A549 (cell line): ENCODE results near the gene TMEM266.
"Not testable (repeated sequence)": the region's sequence is repeated elsewhere in the genome, so short reads cannot be mapped to it uniquely, and the experiment has no call there.

Experiments
- CHD2 ChIP-seq: fragments of 150-350 bp; IDR thresholded peaks from 2 replicates; pipeline ENCODE4 v1.6.1; 2014; ENCODE audit warnings: low read length; ENCODE audit not compliant: partially characterized antibody
- EHMT2 ChIP-seq: fragments of 200-600 bp; sonication (generic); IDR thresholded peaks from 2 replicates; pipeline ENCODE4 v1.6.1; 2016; ENCODE audit warnings: antibody characterized with exemption, low read depth, mild to moderate bottlenecking, moderate library complexity
- POLR2A ChIP-seq: IDR thresholded peaks from 2 replicates; pipeline ENCODE4 v1.6.1; 2012; ENCODE audit warnings: mild to moderate bottlenecking, low read length
- POLR2AphosphoS2 ChIP-seq: conservative IDR thresholded peaks from 2 replicates; pipeline ENCODE4 v1.6.1; 2012; ENCODE audit warnings: low read length, improper control_type of control experiment, inconsistent platforms
- ZNF302 ChIP-seq: fragments of 250-450 bp; sonication (Bioruptor Pico); IDR thresholded peaks from 2 replicates; pipeline ENCODE4 v1.9.0; 2021; ENCODE audit warnings: inconsistent platforms, mild to moderate bottlenecking, moderate library complexity
- TF ChIP-seq, protein P1 (sequence below): fragments of >200 bp; sonication (Bioruptor Twin); formaldehyde crosslinking; IDR thresholded peaks from 3 replicates; pipeline ENCODE4 v1.5.1; 2016
- TF ChIP-seq, protein P2 (sequence below): fragments of 200-600 bp; sonication (generic); IDR thresholded peaks from 2 replicates; pipeline ENCODE4 v1.6.1; 2016; ENCODE audit warnings: antibody characterized with exemption, mild to moderate bottlenecking, moderate library complexity
- TF ChIP-seq, protein P3 (sequence below): fragments of 250-450 bp; sonication (Bioruptor Pico); IDR thresholded peaks from 2 replicates; pipeline ENCODE4 v1.5.0; 2021; ENCODE audit warnings: mild to moderate bottlenecking, moderate library complexity, borderline replicate concordance

DNA sequence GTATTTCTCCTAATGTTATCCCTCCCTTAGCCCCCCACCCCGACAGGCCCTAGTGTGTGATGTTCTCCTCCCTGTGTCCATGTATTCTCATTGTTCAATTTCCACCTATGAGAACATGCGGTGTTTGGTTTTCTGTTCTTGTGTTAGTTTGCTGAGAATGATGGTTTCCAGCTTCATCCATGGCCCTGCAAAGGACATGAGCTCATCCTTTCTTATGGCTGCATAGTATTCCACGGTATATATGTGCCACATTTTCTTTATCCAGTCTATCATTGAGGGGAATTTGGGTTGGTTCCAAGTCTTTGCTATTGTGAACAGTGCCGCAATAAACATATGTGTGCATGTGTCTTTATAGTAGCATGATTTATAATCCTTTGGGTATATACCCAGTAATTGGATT, 46.3 kb upstream of the TMEM266 start:
- not testable (repeated sequence) for TF ChIP-seq CHD2; EHMT2; POLR2A; ZNF302 (CRISPR knock-in tag); POLR2AphosphoS2
- TF ChIP-seq, protein P1, sequence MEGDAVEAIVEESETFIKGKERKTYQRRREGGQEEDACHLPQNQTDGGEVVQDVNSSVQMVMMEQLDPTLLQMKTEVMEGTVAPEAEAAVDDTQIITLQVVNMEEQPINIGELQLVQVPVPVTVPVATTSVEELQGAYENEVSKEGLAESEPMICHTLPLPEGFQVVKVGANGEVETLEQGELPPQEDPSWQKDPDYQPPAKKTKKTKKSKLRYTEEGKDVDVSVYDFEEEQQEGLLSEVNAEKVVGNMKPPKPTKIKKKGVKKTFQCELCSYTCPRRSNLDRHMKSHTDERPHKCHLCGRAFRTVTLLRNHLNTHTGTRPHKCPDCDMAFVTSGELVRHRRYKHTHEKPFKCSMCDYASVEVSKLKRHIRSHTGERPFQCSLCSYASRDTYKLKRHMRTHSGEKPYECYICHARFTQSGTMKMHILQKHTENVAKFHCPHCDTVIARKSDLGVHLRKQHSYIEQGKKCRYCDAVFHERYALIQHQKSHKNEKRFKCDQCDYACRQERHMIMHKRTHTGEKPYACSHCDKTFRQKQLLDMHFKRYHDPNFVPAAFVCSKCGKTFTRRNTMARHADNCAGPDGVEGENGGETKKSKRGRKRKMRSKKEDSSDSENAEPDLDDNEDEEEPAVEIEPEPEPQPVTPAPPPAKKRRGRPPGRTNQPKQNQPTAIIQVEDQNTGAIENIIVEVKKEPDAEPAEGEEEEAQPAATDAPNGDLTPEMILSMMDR = not testable (repeated sequence)
- TF ChIP-seq, protein P2, sequence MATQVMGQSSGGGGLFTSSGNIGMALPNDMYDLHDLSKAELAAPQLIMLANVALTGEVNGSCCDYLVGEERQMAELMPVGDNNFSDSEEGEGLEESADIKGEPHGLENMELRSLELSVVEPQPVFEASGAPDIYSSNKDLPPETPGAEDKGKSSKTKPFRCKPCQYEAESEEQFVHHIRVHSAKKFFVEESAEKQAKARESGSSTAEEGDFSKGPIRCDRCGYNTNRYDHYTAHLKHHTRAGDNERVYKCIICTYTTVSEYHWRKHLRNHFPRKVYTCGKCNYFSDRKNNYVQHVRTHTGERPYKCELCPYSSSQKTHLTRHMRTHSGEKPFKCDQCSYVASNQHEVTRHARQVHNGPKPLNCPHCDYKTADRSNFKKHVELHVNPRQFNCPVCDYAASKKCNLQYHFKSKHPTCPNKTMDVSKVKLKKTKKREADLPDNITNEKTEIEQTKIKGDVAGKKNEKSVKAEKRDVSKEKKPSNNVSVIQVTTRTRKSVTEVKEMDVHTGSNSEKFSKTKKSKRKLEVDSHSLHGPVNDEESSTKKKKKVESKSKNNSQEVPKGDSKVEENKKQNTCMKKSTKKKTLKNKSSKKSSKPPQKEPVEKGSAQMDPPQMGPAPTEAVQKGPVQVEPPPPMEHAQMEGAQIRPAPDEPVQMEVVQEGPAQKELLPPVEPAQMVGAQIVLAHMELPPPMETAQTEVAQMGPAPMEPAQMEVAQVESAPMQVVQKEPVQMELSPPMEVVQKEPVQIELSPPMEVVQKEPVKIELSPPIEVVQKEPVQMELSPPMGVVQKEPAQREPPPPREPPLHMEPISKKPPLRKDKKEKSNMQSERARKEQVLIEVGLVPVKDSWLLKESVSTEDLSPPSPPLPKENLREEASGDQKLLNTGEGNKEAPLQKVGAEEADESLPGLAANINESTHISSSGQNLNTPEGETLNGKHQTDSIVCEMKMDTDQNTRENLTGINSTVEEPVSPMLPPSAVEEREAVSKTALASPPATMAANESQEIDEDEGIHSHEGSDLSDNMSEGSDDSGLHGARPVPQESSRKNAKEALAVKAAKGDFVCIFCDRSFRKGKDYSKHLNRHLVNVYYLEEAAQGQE = not testable (repeated sequence)
- TF ChIP-seq, protein P3, sequence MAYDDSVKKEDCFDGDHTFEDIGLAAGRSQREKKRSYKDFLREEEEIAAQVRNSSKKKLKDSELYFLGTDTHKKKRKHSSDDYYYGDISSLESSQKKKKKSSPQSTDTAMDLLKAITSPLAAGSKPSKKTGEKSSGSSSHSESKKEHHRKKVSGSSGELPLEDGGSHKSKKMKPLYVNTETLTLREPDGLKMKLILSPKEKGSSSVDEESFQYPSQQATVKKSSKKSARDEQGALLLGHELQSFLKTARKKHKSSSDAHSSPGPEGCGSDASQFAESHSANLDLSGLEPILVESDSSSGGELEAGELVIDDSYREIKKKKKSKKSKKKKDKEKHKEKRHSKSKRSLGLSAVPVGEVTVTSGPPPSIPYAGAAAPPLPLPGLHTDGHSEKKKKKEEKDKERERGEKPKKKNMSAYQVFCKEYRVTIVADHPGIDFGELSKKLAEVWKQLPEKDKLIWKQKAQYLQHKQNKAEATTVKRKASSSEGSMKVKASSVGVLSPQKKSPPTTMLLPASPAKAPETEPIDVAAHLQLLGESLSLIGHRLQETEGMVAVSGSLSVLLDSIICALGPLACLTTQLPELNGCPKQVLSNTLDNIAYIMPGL (CRISPR knock-in tag) = not testable (repeated sequence)
